Astrocyte (in vitro differentiated cells and primary cell): ENCODE measurements around the gene CARD14. TPM values are rescaled to one million over a fixed set of nuclear protein-coding genes. Genes with fewer than 3 reads are reported as not detected.

Experiments
- DNase-seq: peaks from one replicate; pipeline ENCODE4 v3.0.0-alpha.2; 2010; ENCODE audit warnings: low read depth
- FAIRE-seq: peaks from 2 replicates; lab custom pipeline; 2011; peaks lifted over from hg19 to GRCh38; lab: Jason Lieb, UNC
- H2AFZ ChIP-seq: 2 replicates; pipeline ENCODE4 v1.6.0; 2012; ENCODE audit warnings: low read depth, low read length, inconsistent platforms
- H3K27ac ChIP-seq: 2 replicates; pipeline ENCODE4 v1.5.1; 2011; ENCODE audit warnings: low read depth, low read length, inconsistent platforms
- H3K27me3 ChIP-seq: 2 replicates; pipeline ENCODE4 v1.6.0; 2011; ENCODE audit warnings: low read length, inconsistent platforms; ENCODE audit not compliant: insufficient read depth
- H3K36me3 ChIP-seq: 2 replicates; pipeline ENCODE4 v1.5.1; 2011; ENCODE audit warnings: low read length, inconsistent platforms; ENCODE audit not compliant: insufficient read depth
- H3K4me1 ChIP-seq: 2 replicates; pipeline ENCODE4 v1.5.1; 2011; ENCODE audit warnings: low read length, inconsistent platforms; ENCODE audit not compliant: insufficient read depth
- H3K4me2 ChIP-seq: 2 replicates; pipeline ENCODE4 v1.6.0; 2012; ENCODE audit warnings: low read length, inconsistent platforms
- H3K4me3 ChIP-seq: 2 replicates; pipeline ENCODE4 v1.5.1; 2011; ENCODE audit warnings: low read depth, mild to moderate bottlenecking, low read length, inconsistent platforms; ENCODE audit not compliant: insufficient read depth
- H3K79me2 ChIP-seq: 2 replicates; pipeline ENCODE4 v1.6.0; 2012; ENCODE audit warnings: mild to moderate bottlenecking, low read length, inconsistent platforms; ENCODE audit not compliant: insufficient read depth
- H3K9ac ChIP-seq: 2 replicates; pipeline ENCODE4 v1.6.0; 2012; ENCODE audit warnings: mild to moderate bottlenecking, low read length, inconsistent platforms
- H3K9me3 ChIP-seq: 2 replicates; pipeline ENCODE4 v1.5.1; 2012; ENCODE audit warnings: low read depth, mild to moderate bottlenecking, low read length, inconsistent platforms; ENCODE audit not compliant: insufficient read depth
- H4K20me1 ChIP-seq: 2 replicates; pipeline ENCODE4 v1.6.0; 2012; ENCODE audit warnings: low read length, inconsistent platforms; ENCODE audit not compliant: insufficient read depth
- H3K27ac Mint-ChIP-seq: one replicate; pipeline ENCODE4 v1.8.0; 2021; ENCODE audit warnings: mild to moderate bottlenecking, mixed read lengths; ENCODE audit not compliant: unreplicated experiment
- H3K27me3 Mint-ChIP-seq: one replicate; pipeline ENCODE4 v1.8.0; 2021; ENCODE audit warnings: low read depth, mixed read lengths; ENCODE audit not compliant: unreplicated experiment
- H3K36me3 Mint-ChIP-seq: one replicate; pipeline ENCODE4 v1.8.0; 2021; ENCODE audit warnings: low read depth, mixed read lengths; ENCODE audit not compliant: unreplicated experiment
- H3K4me1 Mint-ChIP-seq: one replicate; pipeline ENCODE4 v1.8.0; 2021; ENCODE audit warnings: low read depth, mixed read lengths; ENCODE audit not compliant: unreplicated experiment
- H3K4me3 Mint-ChIP-seq: one replicate; pipeline ENCODE4 v1.8.0; 2021; ENCODE audit warnings: mild to moderate bottlenecking, moderate library complexity, mixed read lengths; ENCODE audit not compliant: unreplicated experiment
- H3K9me3 Mint-ChIP-seq: one replicate; pipeline ENCODE4 v1.8.0; 2021; ENCODE audit warnings: mild to moderate bottlenecking, mixed read lengths; ENCODE audit not compliant: unreplicated experiment
- CTCF ChIP-seq: IDR thresholded peaks from 2 replicates; pipeline ENCODE4 v1.5.1; 2011; ENCODE audit warnings: low read depth, mild to moderate bottlenecking, inconsistent platforms, low read length, moderate library complexity; ENCODE audit not compliant: insufficient read depth
- EZH2 ChIP-seq: IDR thresholded peaks from 2 replicates; pipeline ENCODE4 v1.6.1; 2012; ENCODE audit warnings: mild to moderate bottlenecking, low read length, inconsistent platforms; ENCODE audit not compliant: insufficient read depth
- total RNA-seq: library from RNA; stranded (reverse); gene quantifications from 2 replicates; pipeline ENCODE4 v1.2.1, GENCODE V29; 2021

The CARD14 gene
- total RNA-seq, 1 donor from 2014 or later: not detected

DNA sequence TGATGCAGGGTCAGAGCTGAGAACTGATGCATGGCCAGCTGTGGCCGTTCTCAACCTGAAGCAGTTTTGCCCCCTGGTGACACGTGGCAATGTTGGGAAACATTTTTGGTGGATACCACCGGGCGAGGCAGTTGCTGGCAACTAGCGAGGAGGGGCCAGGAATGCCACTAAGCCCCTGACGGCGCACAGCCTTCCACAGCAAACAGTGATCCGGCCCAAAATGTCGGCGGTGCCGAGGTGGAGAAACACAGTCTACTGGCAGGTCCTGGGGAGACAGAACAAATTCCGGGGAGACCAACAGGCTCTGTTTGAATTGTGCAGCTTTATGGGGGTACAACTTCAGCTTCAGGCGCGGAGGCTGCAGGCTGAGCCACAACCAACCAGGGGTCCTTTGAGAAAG is 58.6 kb downstream of the CARD14 start:
- Histone ChIP-seq H4K20me1 (no peaks in the 10 kb centered on the region), H3K4me3 (no peak overlapping the region), H3K4me2 (no peak overlapping the region), H3K79me2 (no peaks in the 10 kb centered on the region), H2AFZ (no peak overlapping the region), H3K9ac (no peak overlapping the region), H3K4me1 (no peaks in the 10 kb centered on the region), H3K27me3 (no peaks in the 10 kb centered on the region), H3K9me3 (no peaks in the 10 kb centered on the region), H3K27ac (no peak overlapping the region), H3K36me3 (no peaks in the 10 kb centered on the region)
- Mint-ChIP-seq H3K9me3 (peaks cover 15% of the 10 kb centered on the region), H3K36me3 (peaks cover 28% of the 10 kb centered on the region), H3K27me3 (no peaks in the 10 kb centered on the region), H3K4me3 (no peak overlapping the region), H3K27ac (no peak overlapping the region), H3K4me1 (no peaks in the 10 kb centered on the region)
- no peak for TF ChIP-seq EZH2
- TF ChIP-seq CTCF: no peak
- no peak for FAIRE-seq
- no peak for DNase-seq

GRCh38 chr17:80229011-80229410 is 59.2 kb downstream of the CARD14 start:
- H3K79me2 ChIP-seq: no peaks in the 10 kb centered on the region
- no peak overlapping the region for H3K27ac ChIP-seq
- H3K9me3 ChIP-seq: no peaks in the 10 kb centered on the region
- H3K36me3 Mint-ChIP-seq: peaks cover 32% of the 10 kb centered on the region
- no peaks in the 10 kb centered on the region for H3K27me3 ChIP-seq
- no peaks in the 10 kb centered on the region for H3K36me3 ChIP-seq
- no peak overlapping the region for H3K4me3 Mint-ChIP-seq
- H4K20me1 ChIP-seq: no peaks in the 10 kb centered on the region
- H3K4me3 ChIP-seq: no peak overlapping the region
- H3K4me1 ChIP-seq: no peaks in the 10 kb centered on the region
- TF ChIP-seq CTCF: no peak
- TF ChIP-seq EZH2: no peak
- H3K4me1 Mint-ChIP-seq: no peaks in the 10 kb centered on the region
- no peak overlapping the region for H2AFZ ChIP-seq
- no peak overlapping the region for H3K9ac ChIP-seq
- no peak for FAIRE-seq
- H3K4me2 ChIP-seq: no peak overlapping the region
- H3K27me3 Mint-ChIP-seq: no peaks in the 10 kb centered on the region
- DNase-seq: no peak
- peaks cover 17% of the 10 kb centered on the region for H3K9me3 Mint-ChIP-seq
- H3K27ac Mint-ChIP-seq: no peak overlapping the region

GRCh38 chr17:80232438-80232837 is 62.6 kb downstream of the CARD14 start:
- Histone ChIP-seq H3K27ac (no peak overlapping the region), H3K79me2 (no peaks in the 10 kb centered on the region), H3K9ac (no peak overlapping the region), H3K4me2 (no peak overlapping the region), H3K9me3 (no peaks in the 10 kb centered on the region), H4K20me1 (no peaks in the 10 kb centered on the region), H3K4me3 (no peak overlapping the region), H2AFZ (no peak overlapping the region), H3K4me1 (no peaks in the 10 kb centered on the region), H3K27me3 (no peaks in the 10 kb centered on the region), H3K36me3 (no peaks in the 10 kb centered on the region)
- no peak overlapping the region for H3K27ac Mint-ChIP-seq
- FAIRE-seq (no peak), DNase-seq (no peak)
- H3K4me3 Mint-ChIP-seq: no peak overlapping the region
- peaks cover 20% of the 10 kb centered on the region for H3K9me3 Mint-ChIP-seq
- TF ChIP-seq CTCF: no peak
- no peak for TF ChIP-seq EZH2
- H3K27me3 Mint-ChIP-seq: no peaks in the 10 kb centered on the region
- peaks cover 36% of the 10 kb centered on the region for H3K36me3 Mint-ChIP-seq
- H3K4me1 Mint-ChIP-seq: no peaks in the 10 kb centered on the region
